Mesenchymal stem cell (in vitro differentiated cells and primary cell): ENCODE results near the gene TECPR2.

Experiments used
- DNase-seq: peaks from one replicate; pipeline ENCODE4 v3.0.0-alpha.2; 2013
- H2AFZ ChIP-seq: one replicate; pipeline ENCODE4 v1.6.1; 2013; ENCODE audit warnings: low read depth, mild to moderate bottlenecking, control low read depth, inconsistent platforms, low read length, moderate library complexity
- H2AK5ac ChIP-seq: 2 replicates; pipeline ENCODE4 v1.6.1; 2013; ENCODE audit warnings: low read length, moderate library complexity, mild to moderate bottlenecking, inconsistent platforms; ENCODE audit not compliant: severe bottlenecking
- H2BK120ac ChIP-seq: one replicate; pipeline ENCODE4 v1.6.1; 2013; ENCODE audit warnings: low read depth, mild to moderate bottlenecking, inconsistent platforms, low read length, moderate library complexity
- H2BK12ac ChIP-seq, 2 experiments: one replicate each; pipeline ENCODE4 v1.6.1; 2013; ENCODE audit warnings: inconsistent platforms in 2 of 2, low read length in 2 of 2, mild to moderate bottlenecking in 2 of 2, moderate library complexity in 2 of 2, control low read depth in 1 of 2
- H2BK15ac ChIP-seq: one replicate; pipeline ENCODE4 v1.6.1; 2013; ENCODE audit warnings: mild to moderate bottlenecking, low read depth, inconsistent platforms; ENCODE audit not compliant: poor library complexity, severe bottlenecking
- H2BK5ac ChIP-seq: 2 replicates; pipeline ENCODE4 v1.6.1; 2013; ENCODE audit warnings: low read depth, mild to moderate bottlenecking, low read length, control low read depth, inconsistent platforms; ENCODE audit not compliant: poor library complexity, severe bottlenecking
- H3K14ac ChIP-seq, 2 experiments: one replicate each; pipeline ENCODE4 v1.6.1; 2013; ENCODE audit warnings: inconsistent platforms in 2 of 2, low read length in 2 of 2, control low read depth in 1 of 2, mild to moderate bottlenecking in 1 of 2, moderate library complexity in 1 of 2
- H3K18ac ChIP-seq, 2 experiments: one replicate each; pipeline ENCODE4 v1.6.1; 2013; ENCODE audit warnings: inconsistent platforms in 2 of 2, low read length in 2 of 2, control low read depth in 1 of 2, low read depth in 1 of 2, mild to moderate bottlenecking in 1 of 2
- H3K23ac ChIP-seq, 2 experiments: one replicate each; pipeline ENCODE4 v1.6.1; 2013; ENCODE audit warnings: inconsistent platforms in 2 of 2, low read length in 2 of 2, mild to moderate bottlenecking in 2 of 2, moderate library complexity in 2 of 2, control low read depth in 1 of 2
- H3K27ac ChIP-seq: 2 replicates; pipeline ENCODE4 v1.5.1; 2013; ENCODE audit warnings: mild to moderate bottlenecking, moderate library complexity, low read length, control low read depth, inconsistent platforms; ENCODE audit not compliant: poor library complexity, severe bottlenecking
- H3K27me3 ChIP-seq, 2 experiments: 2 replicates each; pipeline versions ENCODE4 v1.6.1 to v1.7.0; 2013; ENCODE audit warnings: low read length in 2 of 2, mild to moderate bottlenecking in 2 of 2, moderate library complexity in 2 of 2, control low read depth in 1 of 2, inconsistent platforms in 1 of 2; ENCODE audit not compliant: control insufficient read depth in 1 of 2, insufficient read depth in 1 of 2
- H3K36me3 ChIP-seq, 2 experiments: 2 replicates each; pipeline versions ENCODE4 v1.6.1 to v1.7.0; 2013; ENCODE audit warnings: low read length in 2 of 2, control low read depth in 1 of 2, inconsistent platforms in 1 of 2, low read depth in 1 of 2, mild to moderate bottlenecking in 1 of 2; ENCODE audit not compliant: insufficient read depth in 2 of 2, control insufficient read depth in 1 of 2
- H3K4ac ChIP-seq, 2 experiments: one replicate each; pipeline ENCODE4 v1.6.1; 2013; ENCODE audit warnings: inconsistent platforms in 2 of 2, low read length in 2 of 2, mild to moderate bottlenecking in 2 of 2, moderate library complexity in 2 of 2, control low read depth in 1 of 2, low read depth in 1 of 2
- H3K4me1 ChIP-seq: 2 replicates; pipeline ENCODE4 v1.6.1; 2013; ENCODE audit warnings: low read depth, low read length, control low read depth; ENCODE audit not compliant: control insufficient read depth, insufficient read depth
- H3K4me2 ChIP-seq: 2 replicates; pipeline ENCODE4 v1.6.1; 2013; ENCODE audit warnings: low read length, mild to moderate bottlenecking, inconsistent platforms; ENCODE audit not compliant: poor library complexity, severe bottlenecking
- H3K4me3 ChIP-seq, 2 experiments: 2 replicates each; pipeline versions ENCODE4 v1.5.1 to v1.7.0; 2013; ENCODE audit warnings: low read length in 2 of 2, mild to moderate bottlenecking in 2 of 2, control low read depth in 1 of 2, low read depth in 1 of 2; ENCODE audit not compliant: insufficient read depth in 1 of 2
- H3K79me1 ChIP-seq: replicated peaks from 2 replicates; pipeline ENCODE4 v1.6.1; 2013; ENCODE audit warnings: mild to moderate bottlenecking, control low read depth, low read length, inconsistent platforms; ENCODE audit not compliant: poor library complexity, severe bottlenecking
- H3K9ac ChIP-seq: 2 replicates; pipeline ENCODE4 v1.7.0; 2013; ENCODE audit warnings: mild to moderate bottlenecking, low read length, moderate library complexity
- H3K9me3 ChIP-seq: 2 replicates; pipeline ENCODE4 v1.7.0; 2013; ENCODE audit warnings: mild to moderate bottlenecking, low read length; ENCODE audit not compliant: control insufficient read depth
- H4K8ac ChIP-seq: one replicate; pipeline ENCODE4 v1.6.1; 2013; ENCODE audit warnings: inconsistent platforms, mild to moderate bottlenecking, low read length, moderate library complexity
- H4K91ac ChIP-seq: one replicate; pipeline ENCODE4 v1.6.1; 2013; ENCODE audit warnings: mild to moderate bottlenecking, low read length, inconsistent platforms
- WGBS: methylation state at CpG from one replicate; pipeline ENCODE4 v1.1.7; 2013; ENCODE audit warnings: mixed read lengths; 5-methylcytosine and 5-hydroxymethylcytosine counted together

The TECPR2 gene

GRCh38 chr14:102319351-102320032 lies 43.2 kb upstream of the TECPR2 start, which contains the start of gene ZNF839:
ZNF839 (plus strand) TSS chr14:102319746; CDS start chr14:102319766, 20 bp downstream.
- Histone ChIP-seq H3K4me1 (peaks cover 15% of the 10 kb centered on the region), H3K27me3 (no peaks in the 10 kb centered on the region), H2AK5ac (peak within 1 kb of the TSS; percentile 42), H2BK120ac (peak within 1 kb of the TSS; percentile 81), H3K9me3 (no peaks in the 10 kb centered on the region), H2BK5ac (peak within 1 kb of the TSS; percentile 39), H3K23ac (no peak within 1 kb of the TSS), H2AFZ (peak within 1 kb of the TSS; percentile 78), H3K36me3 (peaks cover 0 to 3% of the 10 kb centered on the region in 2 experiments), H4K8ac (peak within 1 kb of the TSS; percentile 92), H3K14ac (no peak within 1 kb of the TSS), H4K91ac (no peak within 1 kb of the TSS), H3K9ac (peak within 1 kb of the TSS; percentile 91), H3K4me3 (peak within 1 kb of the TSS; percentile 79 to 84), H2BK15ac (peak within 1 kb of the TSS; percentile 79), H2BK12ac (peak within 1 kb of the TSS; percentile 4 to 23), H3K18ac (peak within 1 kb of the TSS; percentile 76 to 86), H3K27ac (peak within 1 kb of the TSS; percentile 48), H3K4me2 (peak within 1 kb of the TSS; percentile 64), H3K4ac (peak within 1 kb of the TSS; percentile 37 to 85), H3K79me1 (peaks cover 18% of the 10 kb centered on the region)
- WGBS, result 2% methylated on average over 67 of the region's 71 CpGs
- DNase-seq, result peak; percentile 91

GRCh38 chr14:102320033-102320660 lies 42.6 kb upstream of the TECPR2 start:
- Histone ChIP-seq H2AFZ (peak overlapping the region; percentile 68), H2BK12ac (no peak overlapping the region), H3K27ac (no peak overlapping the region), H3K9ac (peak overlapping the region; percentile 91), H3K36me3 (peaks cover 0 to 3% of the 10 kb centered on the region in 2 experiments), H3K18ac (peak overlapping the region; percentile 76 to 86), H3K14ac (no peak overlapping the region), H3K79me1 (peaks cover 18% of the 10 kb centered on the region), H3K27me3 (no peaks in the 10 kb centered on the region), H2BK120ac (peak overlapping the region; percentile 57), H4K91ac (no peak overlapping the region), H3K4me3 (peak overlapping the region; percentile 79 to 84), H2BK5ac (no peak overlapping the region), H4K8ac (peak overlapping the region; percentile 92), H3K23ac (no peak overlapping the region), H3K4me2 (peak overlapping the region; percentile 63), H3K9me3 (no peaks in the 10 kb centered on the region), H3K4ac (peak overlapping the region; percentile 37 to 85), H2AK5ac (no peak overlapping the region), H3K4me1 (peaks cover 12% of the 10 kb centered on the region), H2BK15ac (peak overlapping the region; percentile 12)
- 9% methylated on average over 23 of the region's 30 CpGs for WGBS
- peak; percentile 73 for DNase-seq

GRCh38 chr14:102320671-102321455 lies 41.9 kb upstream of the TECPR2 start:
- peak overlapping the region in 1 of 2 experiments; percentile 1 for H2BK12ac ChIP-seq
- H3K79me1 ChIP-seq, result peaks cover 18% of the 10 kb centered on the region
- H3K27me3 ChIP-seq, result no peaks in the 10 kb centered on the region
- peaks cover 3 to 4% of the 10 kb centered on the region in 2 experiments for H3K36me3 ChIP-seq
- 97% methylated on average over 16 of the region's 17 CpGs for WGBS
- H2BK15ac ChIP-seq, result no peak overlapping the region
- H4K8ac ChIP-seq, result peak overlapping the region; percentile 53
- no peak overlapping the region for H2BK5ac ChIP-seq
- no peak overlapping the region for H4K91ac ChIP-seq
- peak overlapping the region; percentile 63 for H3K4me2 ChIP-seq
- no peak overlapping the region for H2BK120ac ChIP-seq
- H3K9ac ChIP-seq, result peak overlapping the region; percentile 91
- H3K23ac ChIP-seq, result no peak overlapping the region
- H3K14ac ChIP-seq, result no peak overlapping the region
- H3K27ac ChIP-seq, result no peak overlapping the region
- DNase-seq, result no peak
- H3K18ac ChIP-seq, result no peak overlapping the region
- H3K4ac ChIP-seq, result peak overlapping the region in 1 of 2 experiments; percentile 85
- peaks cover 12% of the 10 kb centered on the region for H3K4me1 ChIP-seq
- no peaks in the 10 kb centered on the region for H3K9me3 ChIP-seq
- peak overlapping the region in 1 of 2 experiments; percentile 84 for H3K4me3 ChIP-seq
- H2AK5ac ChIP-seq, result no peak overlapping the region
- H2AFZ ChIP-seq, result no peak overlapping the region
